K562 (cell line): Measurements from ENCODE around the gene C1QTNF8. TPM values are rescaled to one million over a fixed set of nuclear protein-coding genes. Genes with fewer than 3 reads are reported as not detected.

Source experiments
- ATAC-seq: fragments of 200-7000 bp; cut with Tn5 transposase; 3 replicates; pipeline ENCODE4 v1.9.1; 2020; ENCODE audit warnings: moderate library complexity
- BruUV-seq: library from RNA; stranded (reverse); fragments of 400-500 nt; replicated peaks from 2 replicates; lab custom pipeline; 2021; lab: Mats Ljungman, UMichigan
- CTCF ChIA-PET: fragments of 300-600 bp; formaldehyde crosslinking; extraction: SDS; loops from one replicate; lab custom pipeline; 2021; ENCODE audit warnings: low intra/inter-chr PET ratio; lab: Yijun Ruan, JAX
- POLR2A ChIA-PET: fragments of 300-600, 350-650 bp; sonication (Branson Sonifier 250); formaldehyde crosslinking; extraction: SDS; loops from one replicate; lab custom pipeline; 2021; ENCODE audit warnings: antibody characterized with exemption, inconsistent platforms; lab: Yijun Ruan, JAX
- DNase-seq, 4 experiments: peaks; one replicate each; pipeline versions ENCODE4 v3.0.0 to v3.0.0-alpha.2; 2011 to 2018; ENCODE audit warnings: low spot score in 3 of 4, mixed read lengths in 3 of 4; ENCODE audit errors: extremely low read depth in 1 of 4
- FAIRE-seq: peaks from 2 replicates; lab custom pipeline; 2011; peaks lifted over from hg19 to GRCh38; lab: Jason Lieb, UNC
- H2AFZ ChIP-seq: 2 replicates; pipeline ENCODE4 v1.6.0; 2011; ENCODE audit warnings: low read depth, low read length, control low read depth, inconsistent platforms
- H3K27ac ChIP-seq: fragments of 200-600 bp; 3 replicates; pipeline ENCODE4 v1.8.0; 2011; ENCODE audit warnings: low read depth, mild to moderate bottlenecking, control low read depth, inconsistent platforms, low read length, moderate library complexity, mixed read lengths; ENCODE audit errors: extremely low read depth
- H3K27me3 ChIP-seq, 2 experiments: fragments of 300-600 bp in 1 of 2; 2 replicates in 1 of 2; 3 replicates in 1 of 2; pipeline versions ENCODE4 v1.6.0 to v1.8.0; 2011; ENCODE audit warnings: inconsistent platforms in 2 of 2, low read length in 2 of 2, mild to moderate bottlenecking in 1 of 2, mixed read lengths in 1 of 2, moderate library complexity in 1 of 2; ENCODE audit not compliant: control insufficient read depth in 2 of 2, insufficient read depth in 2 of 2
- H3K36me3 ChIP-seq: fragments of 300-600 bp; 3 replicates; pipeline ENCODE4 v1.8.0; 2011; ENCODE audit warnings: mild to moderate bottlenecking, low read length, inconsistent platforms; ENCODE audit not compliant: control insufficient read depth, insufficient read depth
- H3K4me1 ChIP-seq, 2 experiments: fragments of 200-600 bp in 1 of 2; replicated peaks in 1 of 2; 2 replicates in 1 of 2; 3 replicates in 1 of 2; pipeline versions ENCODE4 v1.5.1 to v1.8.0; 2011; ENCODE audit warnings: inconsistent platforms in 2 of 2, low read length in 2 of 2, mild to moderate bottlenecking in 1 of 2, mixed read lengths in 1 of 2, moderate library complexity in 1 of 2; ENCODE audit not compliant: control insufficient read depth in 2 of 2, insufficient read depth in 2 of 2
- H3K4me2 ChIP-seq: 2 replicates; pipeline ENCODE4 v1.6.1; 2011; ENCODE audit warnings: low read length, control low read depth, inconsistent platforms, mixed read lengths; ENCODE audit not compliant: insufficient read depth
- H3K4me3 ChIP-seq: fragments of 200-600 bp; sonication (generic), shearing (Covaris generic); 2 replicates; pipeline ENCODE4 v1.5.1; 2016; ENCODE audit warnings: control low read depth, inconsistent platforms
- H3K79me2 ChIP-seq: fragments of 200-600 bp; 3 replicates; pipeline ENCODE4 v1.8.0; 2011; ENCODE audit warnings: low read length, inconsistent platforms; ENCODE audit not compliant: control insufficient read depth, insufficient read depth
- H3K9ac ChIP-seq, 2 experiments: 2 replicates each; pipeline versions ENCODE4 v1.6.0 to v1.6.1; 2011; ENCODE audit warnings: low read depth in 2 of 2, low read length in 2 of 2, control low read depth in 1 of 2, inconsistent platforms in 1 of 2, mild to moderate bottlenecking in 1 of 2, mixed read lengths in 1 of 2; ENCODE audit not compliant: insufficient read depth in 1 of 2
- H3K9me1 ChIP-seq: one replicate; pipeline ENCODE4 v1.6.0; 2011; ENCODE audit warnings: inconsistent platforms, mild to moderate bottlenecking, low read length, moderate library complexity; ENCODE audit not compliant: control insufficient read depth, insufficient read depth
- H3K9me3 ChIP-seq: replicated peaks from 2 replicates; pipeline ENCODE4 v1.5.1; 2011; ENCODE audit warnings: low read depth, low read length, inconsistent platforms; ENCODE audit not compliant: control insufficient read depth, insufficient read depth
- H4K20me1 ChIP-seq: replicated peaks from 2 replicates; pipeline ENCODE4 v1.6.1; 2011; ENCODE audit warnings: low read length, inconsistent platforms, mixed read lengths; ENCODE audit not compliant: control insufficient read depth, insufficient read depth
- CCNT2 ChIP-seq: IDR thresholded peaks from 2 replicates; pipeline ENCODE4 v1.6.1; 2011; ENCODE audit warnings: borderline replicate concordance, low read depth, mild to moderate bottlenecking, moderate library complexity, mixed read lengths, low read length; ENCODE audit not compliant: insufficient read length; ENCODE audit errors: extremely low read depth
- SIX5 ChIP-seq, 2 experiments: IDR thresholded peaks; 2 replicates each; pipeline ENCODE4 v1.6.1; 2011; ENCODE audit warnings: low read length in 2 of 2, borderline replicate concordance in 1 of 2, low read depth in 1 of 2, mild to moderate bottlenecking in 1 of 2, moderate library complexity in 1 of 2; ENCODE audit not compliant: insufficient read depth in 1 of 2
- TCF3 ChIP-seq: sonication (generic); formaldehyde crosslinking; IDR thresholded peaks from 2 replicates; pipeline ENCODE4 v1.4.0; 2020; ENCODE audit warnings: mild to moderate bottlenecking, missing genetic modification reagents
- WGBS: fragments of 100-300 bp; shearing (Covaris generic); methylation state at CpG from one replicate; pipeline ENCODE4 v1.1.6; 2016; ENCODE audit warnings: low coverage, mixed read lengths; ENCODE audit not compliant: insufficient coverage; ENCODE audit errors: missing lambda C conversion rate; 5-methylcytosine and 5-hydroxymethylcytosine counted together
- in situ Hi-C: fragments of 300-500 bp; cut with MboI; formaldehyde crosslinking; loops from 4 replicates; pipeline ENCODE4 v1.15.0; 2018; ENCODE audit warnings: inconsistent platforms, mixed read lengths
- intact Hi-C: fragments of 100-400 bp; cut with micrococcal nuclease; formaldehyde crosslinking; loops from 2 replicates; pipeline ENCODE4 v1.14.2; 2022
- polyA plus RNA-seq, 8 experiments: library from polyadenylated mRNA; depleted of rRNA in 4 of 8; stranded (reverse) in 5 of 8; unstranded in 3 of 8; fragments of >200 nt; fragmentation: Nextera tagmentation in 2 of 8; fragmentation: Illumina TruSeq in 1 of 8; extraction: Ambion mirVana in 2 of 8; extraction: Trizol in 1 of 8; gene quantifications; 2 replicates each; pipeline versions ENCODE4 v1.2.1 to v1.2.3, GENCODE V29; 2011 to 2014; ENCODE audit warnings: inconsistent platforms in 1 of 8, missing spikeins in 1 of 8
- total RNA-seq, 7 experiments: library from RNA; depleted of rRNA in 6 of 7; stranded (reverse); fragments of >200 nt in 6 of 7; fragmentation: Illumina TruSeq in 2 of 7; extraction: Trizol in 2 of 7; gene quantifications; 2 replicates each; pipeline versions ENCODE4 v1.2.1 to v1.2.3, GENCODE V29; 2011 to 2021; ENCODE audit warnings: low replicate concordance in 1 of 7
- TF ChIP-seq, protein P1 (sequence below): sonication (generic); formaldehyde crosslinking; IDR thresholded peaks from 2 replicates; pipeline ENCODE4 v1.8.0; 2022; ENCODE audit warnings: missing genetic modification reagents, mild to moderate bottlenecking, moderate library complexity, borderline replicate concordance
- TF ChIP-seq, protein P2 (sequence below), 2 experiments: IDR thresholded peaks; 2 replicates each; pipeline ENCODE4 v1.6.1; 2012; ENCODE audit warnings: improper control_type of control experiment in 2 of 2, low read depth in 2 of 2, low read length in 2 of 2, borderline replicate concordance in 1 of 2
- TF ChIP-seq, protein P3 (sequence below): fragments of 250-450 bp; sonication (Bioruptor Pico); IDR thresholded peaks from 2 replicates; pipeline ENCODE4 v1.8.0; 2022; ENCODE audit warnings: inconsistent platforms

C1QTNF8 gene
- total and polyA plus RNA-seq, 9 of the 15 experiments (the other 6 are each of a cell fraction or from before 2014, with no cell fraction given) = not detected

DNA sequence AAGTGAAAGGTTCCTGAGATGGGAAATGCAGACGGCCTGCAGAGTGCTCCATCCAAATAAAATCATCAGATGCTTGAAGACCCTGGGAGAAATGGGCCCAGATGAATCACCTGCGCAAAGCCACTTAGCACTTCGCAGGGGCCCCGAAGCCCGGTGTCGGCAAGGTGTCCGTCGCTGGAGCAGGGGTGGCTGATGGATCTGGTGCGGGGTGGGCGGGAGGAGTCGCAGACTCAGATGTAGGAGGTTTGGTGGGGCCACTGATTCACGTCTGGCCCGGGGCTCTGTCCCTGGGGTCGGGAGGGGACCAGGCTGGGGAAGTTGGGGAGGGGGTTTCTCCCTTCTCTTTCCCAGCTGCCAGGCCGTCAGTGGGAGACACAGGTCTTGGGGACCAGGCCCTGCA lies 45.1 kb downstream of the C1QTNF8 start:
- peaks cover 12 to 47% of the 10 kb centered on the region in 2 experiments; a peak in 3 of 5 replicates for H3K27me3 ChIP-seq
- 19% methylated on average over 10 of the region's 15 CpGs for WGBS
- intact Hi-C loops = no loop called here

DNA sequence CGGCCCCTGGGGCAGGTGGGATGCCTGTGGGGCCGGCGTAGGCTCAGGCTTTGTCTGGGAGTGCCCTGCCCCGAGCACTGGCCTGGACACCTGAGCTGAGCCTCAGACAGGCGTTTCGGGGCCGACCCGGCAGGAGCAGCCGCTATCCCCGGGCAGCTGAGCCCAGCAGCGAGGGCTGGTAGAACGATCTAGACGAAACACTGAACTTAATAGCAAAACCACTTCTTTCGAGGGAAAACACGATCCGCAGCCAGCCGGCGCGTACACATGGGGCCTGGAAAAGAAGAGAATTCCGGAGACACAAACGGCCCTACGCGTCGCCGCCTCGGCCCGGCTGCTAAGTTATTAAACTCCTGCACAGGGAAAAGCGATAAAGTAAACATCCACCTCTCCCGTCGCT lies 45.5 kb downstream of the C1QTNF8 start:
- DNase-seq (no peak), ATAC-seq (no peak)
- 12% methylated on average over 30 of the region's 30 CpGs for WGBS
- Histone ChIP-seq H3K9me3 (no peaks in the 10 kb centered on the region), H3K27ac (no peak overlapping the region), H3K4me3 (no peak overlapping the region), H3K9ac (no peak overlapping the region), H2AFZ (no peak overlapping the region), H4K20me1 (no peaks in the 10 kb centered on the region)
- no TSS peak for BruUV-seq
- ChIA-PET CTCF (no interaction called here), POLR2A (no interaction called here)
- TF ChIP-seq, protein P1, sequence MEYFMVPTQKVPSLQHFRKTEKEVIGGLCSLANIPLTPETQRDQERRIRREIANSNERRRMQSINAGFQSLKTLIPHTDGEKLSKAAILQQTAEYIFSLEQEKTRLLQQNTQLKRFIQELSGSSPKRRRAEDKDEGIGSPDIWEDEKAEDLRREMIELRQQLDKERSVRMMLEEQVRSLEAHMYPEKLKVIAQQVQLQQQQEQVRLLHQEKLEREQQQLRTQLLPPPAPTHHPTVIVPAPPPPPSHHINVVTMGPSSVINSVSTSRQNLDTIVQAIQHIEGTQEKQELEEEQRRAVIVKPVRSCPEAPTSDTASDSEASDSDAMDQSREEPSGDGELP = 0 out of 2 replicates have a peak, but pooled peaks have one; percentile 14
- TF ChIP-seq, protein P2, sequence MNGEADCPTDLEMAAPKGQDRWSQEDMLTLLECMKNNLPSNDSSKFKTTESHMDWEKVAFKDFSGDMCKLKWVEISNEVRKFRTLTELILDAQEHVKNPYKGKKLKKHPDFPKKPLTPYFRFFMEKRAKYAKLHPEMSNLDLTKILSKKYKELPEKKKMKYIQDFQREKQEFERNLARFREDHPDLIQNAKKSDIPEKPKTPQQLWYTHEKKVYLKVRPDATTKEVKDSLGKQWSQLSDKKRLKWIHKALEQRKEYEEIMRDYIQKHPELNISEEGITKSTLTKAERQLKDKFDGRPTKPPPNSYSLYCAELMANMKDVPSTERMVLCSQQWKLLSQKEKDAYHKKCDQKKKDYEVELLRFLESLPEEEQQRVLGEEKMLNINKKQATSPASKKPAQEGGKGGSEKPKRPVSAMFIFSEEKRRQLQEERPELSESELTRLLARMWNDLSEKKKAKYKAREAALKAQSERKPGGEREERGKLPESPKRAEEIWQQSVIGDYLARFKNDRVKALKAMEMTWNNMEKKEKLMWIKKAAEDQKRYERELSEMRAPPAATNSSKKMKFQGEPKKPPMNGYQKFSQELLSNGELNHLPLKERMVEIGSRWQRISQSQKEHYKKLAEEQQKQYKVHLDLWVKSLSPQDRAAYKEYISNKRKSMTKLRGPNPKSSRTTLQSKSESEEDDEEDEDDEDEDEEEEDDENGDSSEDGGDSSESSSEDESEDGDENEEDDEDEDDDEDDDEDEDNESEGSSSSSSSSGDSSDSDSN (IDR thresholded peaks at IDR 0.05; ENCODE audit: borderline replicate concordance in 1 of 2, low read depth in 2 of 2, low read length in 2 of 2) = peak in 1 of 2 experiments; percentile 39; a peak in 1 of 4 replicates
- TF ChIP-seq, protein P3, sequence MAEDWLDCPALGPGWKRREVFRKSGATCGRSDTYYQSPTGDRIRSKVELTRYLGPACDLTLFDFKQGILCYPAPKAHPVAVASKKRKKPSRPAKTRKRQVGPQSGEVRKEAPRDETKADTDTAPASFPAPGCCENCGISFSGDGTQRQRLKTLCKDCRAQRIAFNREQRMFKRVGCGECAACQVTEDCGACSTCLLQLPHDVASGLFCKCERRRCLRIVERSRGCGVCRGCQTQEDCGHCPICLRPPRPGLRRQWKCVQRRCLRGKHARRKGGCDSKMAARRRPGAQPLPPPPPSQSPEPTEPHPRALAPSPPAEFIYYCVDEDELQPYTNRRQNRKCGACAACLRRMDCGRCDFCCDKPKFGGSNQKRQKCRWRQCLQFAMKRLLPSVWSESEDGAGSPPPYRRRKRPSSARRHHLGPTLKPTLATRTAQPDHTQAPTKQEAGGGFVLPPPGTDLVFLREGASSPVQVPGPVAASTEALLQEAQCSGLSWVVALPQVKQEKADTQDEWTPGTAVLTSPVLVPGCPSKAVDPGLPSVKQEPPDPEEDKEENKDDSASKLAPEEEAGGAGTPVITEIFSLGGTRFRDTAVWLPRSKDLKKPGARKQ = no peak
- TF ChIP-seq, all 486 proteins: peak for 2
- intact Hi-C loops (no loop called here), in situ Hi-C loops (loop anchor here (10.0 kb wide), 1 partner anchor 336 kb away; the partner anchor contains the start of gene METRN)
- Histone ChIP-seq H3K4me2 (no peak overlapping the region), H3K36me3 (no peaks in the 10 kb centered on the region), H3K4me1 (peaks cover 0 to 66% of the 10 kb centered on the region in 2 experiments; a peak in 2 of 5 replicates), H3K79me2 (no peaks in the 10 kb centered on the region), H3K9me1 (no peaks in the 10 kb centered on the region), H3K27me3 (peaks cover 12 to 47% of the 10 kb centered on the region in 2 experiments; a peak in 3 of 5 replicates)
- no peak for FAIRE-seq

More for the DNA sequence above, 45.1 kb downstream of the C1QTNF8 start:
- ATAC-seq (no peak), DNase-seq (no peak), FAIRE-seq (no peak)
- H3K79me2 ChIP-seq = no peaks in the 10 kb centered on the region
- H2AFZ ChIP-seq = no peak overlapping the region
- CTCF ChIA-PET = no interaction called here
- H4K20me1 ChIP-seq = no peaks in the 10 kb centered on the region
- H3K4me1 ChIP-seq = peaks cover 0 to 62% of the 10 kb centered on the region in 2 experiments; a peak in 2 of 5 replicates
- no peaks in the 10 kb centered on the region for H3K9me1 ChIP-seq
- POLR2A ChIA-PET = interaction anchor here (0.6 kb wide), 1 partner anchor 46 kb away, joined by 3 read pairs; no protein-coding TSS in a partner anchor
- in situ Hi-C loops = loop anchor here (10.0 kb wide), 1 partner anchor 336 kb away; the partner anchor contains the start of gene METRN
- no peaks in the 10 kb centered on the region for H3K9me3 ChIP-seq
- H3K4me3 ChIP-seq = no peak overlapping the region
- no peak overlapping the region for H3K4me2 ChIP-seq
- no peaks in the 10 kb centered on the region for H3K36me3 ChIP-seq
- no peak for TF ChIP-seq TCF3
- no peak for TF ChIP-seq CCNT2
- TF ChIP-seq SIX5 (IDR thresholded peaks at IDR 0.05; ENCODE audit: borderline replicate concordance in 1 of 2, insufficient read depth in 1 of 2, low read depth in 1 of 2, low read length in 2 of 2) = no peak
- BruUV-seq = no TSS peak
- no peak overlapping the region; a peak in 1 of 4 replicates for H3K9ac ChIP-seq
- no peak overlapping the region for H3K27ac ChIP-seq
